Activated CD8-positive, alpha-beta memory T cell treated with anti-CD3 and anti-CD28 coated beads, Interleukin-2, amount 50 U/mL, for 1 hour (primary cell): ENCODE results near the gene PPP1R2B.

Experiments used
- DNase-seq: peaks from one replicate; pipeline ENCODE4 v3.0.0-alpha.2; 2020; ENCODE audit errors: extremely low read depth

The PPP1R2B gene

DNA sequence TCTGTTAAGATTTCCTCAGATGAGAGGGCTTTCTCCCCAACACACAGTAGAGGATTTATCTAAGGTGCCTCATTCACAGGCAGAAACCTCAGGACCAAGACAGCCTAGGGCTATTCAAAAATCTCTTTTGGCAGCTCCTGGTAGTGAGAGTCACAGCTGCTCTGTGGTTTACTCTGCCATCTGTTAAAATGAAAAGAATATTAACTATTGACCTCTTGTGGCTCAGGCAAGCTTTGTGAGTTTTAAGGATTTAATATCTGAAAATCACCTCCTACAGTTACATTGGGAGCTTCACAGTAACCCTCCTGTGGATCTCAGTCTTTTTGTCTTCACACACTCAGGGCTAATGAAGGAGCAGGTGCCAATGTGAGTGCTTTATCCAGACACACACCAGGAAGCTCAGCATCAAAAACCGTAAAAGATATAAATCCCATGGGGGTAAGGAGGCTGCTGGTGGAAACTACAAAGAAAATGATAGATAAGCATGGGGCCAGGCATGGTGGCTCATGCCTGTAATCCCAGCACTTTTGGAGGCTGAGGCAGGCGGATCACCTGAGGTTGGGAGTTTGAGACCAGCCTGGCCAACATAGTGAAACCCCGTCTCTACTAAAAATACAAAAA lies 29.7 kb downstream of the PPP1R2B start:
- DNase-seq, result no peak

DNA sequence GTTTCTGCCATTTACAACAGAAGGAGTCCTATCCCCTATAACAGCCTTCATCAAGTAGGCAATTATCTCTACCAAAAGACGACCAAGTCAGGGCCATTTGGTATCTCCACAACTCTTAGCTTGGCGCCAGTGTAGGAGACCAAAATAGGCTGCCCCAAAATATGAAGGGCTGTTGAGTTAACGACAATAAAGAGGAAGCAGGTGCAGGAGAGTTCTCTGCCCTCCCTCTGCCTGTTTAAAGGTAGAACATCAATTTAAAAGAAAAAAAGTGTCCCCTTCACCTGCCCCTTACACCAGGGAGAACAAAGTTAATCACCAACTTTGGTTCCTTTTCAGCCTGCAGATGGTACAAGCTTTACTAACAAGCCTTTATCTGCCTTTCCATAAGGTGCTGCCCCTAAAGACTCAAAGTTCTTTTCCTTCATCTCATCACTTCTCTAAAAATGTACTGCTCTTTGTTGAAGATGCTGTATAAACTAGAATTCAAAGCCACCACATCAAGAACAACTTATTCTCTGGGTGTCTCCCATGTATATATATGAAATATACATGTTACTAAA lies 33.3 kb downstream of the PPP1R2B start:
- no peak for DNase-seq

DNA sequence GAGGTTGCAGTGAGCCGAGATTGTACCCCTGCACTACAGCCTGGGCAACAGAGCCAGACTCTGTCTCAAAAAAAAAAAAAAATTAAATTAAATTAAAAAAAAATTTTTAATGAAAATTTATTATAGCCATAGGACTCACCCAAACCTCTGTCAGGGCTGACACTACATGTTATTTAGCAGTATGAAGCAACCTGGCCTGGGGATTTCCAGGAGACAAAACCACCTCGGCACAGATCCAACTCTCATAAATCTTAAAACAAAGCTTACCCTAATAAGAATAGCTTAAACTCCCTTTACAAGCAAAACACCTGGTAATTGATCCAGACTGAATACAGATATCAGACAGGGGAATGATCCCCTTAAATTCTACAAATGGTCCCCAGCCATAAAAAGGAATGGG lies 38.4 kb downstream of the PPP1R2B start:
- no peak for DNase-seq

DNA sequence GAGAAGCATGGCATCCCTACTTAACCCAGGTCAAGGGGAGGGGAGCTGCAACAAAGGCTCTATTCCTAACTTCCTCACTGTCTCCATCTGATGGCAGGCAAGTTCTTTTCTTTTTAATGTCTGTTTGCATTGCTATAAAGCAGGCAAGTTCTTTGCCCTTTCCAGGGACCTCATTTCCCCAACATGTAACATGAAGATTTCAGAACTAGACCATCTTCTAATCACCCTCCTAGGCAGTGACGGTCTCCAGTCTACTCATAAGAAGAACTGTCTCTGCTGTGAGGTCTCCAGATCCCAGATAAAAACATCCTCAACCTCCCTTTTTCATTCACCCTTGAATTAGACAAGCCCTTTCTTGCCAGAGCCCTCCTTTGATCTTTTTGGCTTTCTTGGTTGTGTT lies 42.1 kb downstream of the PPP1R2B start:
- DNase-seq, result no peak

DNA sequence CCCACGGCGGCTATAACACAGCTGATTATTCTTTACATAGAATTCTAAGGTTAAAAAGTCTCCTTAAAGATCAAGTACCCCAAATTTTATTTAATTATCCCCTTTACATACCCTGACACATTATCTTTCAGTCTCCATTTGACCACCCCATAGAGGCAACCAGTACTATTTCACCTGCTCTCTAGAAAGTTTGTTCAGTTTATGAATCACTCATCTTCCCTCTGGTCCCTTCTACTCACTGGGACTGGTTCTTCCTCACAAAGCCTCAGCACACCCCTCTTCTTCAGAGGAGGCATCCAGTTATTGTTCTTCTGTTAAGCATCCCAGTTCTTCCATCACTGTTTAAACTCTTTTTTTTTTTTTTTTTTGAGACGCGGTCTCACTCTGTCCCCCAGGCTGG lies 42.8 kb downstream of the PPP1R2B start:
- no peak for DNase-seq

DNA sequence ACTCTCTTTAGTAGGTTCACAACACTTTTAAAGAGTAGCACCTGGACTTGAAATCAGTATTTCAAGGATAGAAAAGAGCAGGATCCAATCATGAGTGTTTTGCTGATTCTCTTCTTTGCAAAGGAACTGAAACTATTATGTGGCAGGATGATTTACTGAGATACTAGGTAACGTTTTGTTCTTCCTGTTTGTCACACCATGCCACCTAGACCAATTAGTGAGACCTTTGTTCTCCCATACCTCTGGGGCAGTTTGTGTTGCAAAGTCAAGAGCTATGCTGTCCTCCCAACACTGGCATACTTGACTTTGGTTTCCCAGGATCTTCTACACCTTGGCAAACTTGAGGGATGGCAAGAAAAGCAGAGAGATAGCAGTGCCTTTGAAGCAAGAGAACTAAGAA lies 43.4 kb downstream of the PPP1R2B start:
- DNase-seq, result no peak

DNA sequence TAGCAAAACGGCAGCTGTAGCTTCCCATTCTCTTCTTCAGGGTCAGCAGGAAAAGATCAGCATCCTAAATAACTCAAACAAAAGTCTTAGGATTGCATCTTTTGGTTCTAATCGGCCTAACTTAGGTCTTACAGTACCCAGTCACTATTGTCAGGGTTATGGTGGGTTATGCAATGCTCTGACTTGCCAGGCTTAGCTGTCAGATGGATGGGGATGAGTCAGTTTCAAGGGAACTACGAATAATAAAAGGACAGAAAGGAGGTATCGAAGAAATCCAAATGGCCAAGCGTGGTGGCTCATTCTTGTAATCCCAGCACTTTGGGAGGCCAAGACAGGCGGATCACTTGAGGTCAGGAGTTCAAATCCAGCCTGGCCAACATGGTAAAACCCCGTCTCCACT lies 46.5 kb downstream of the PPP1R2B start:
- DNase-seq, result no peak
